Activated CD4-positive, alpha-beta T cell treated with anti-CD3 and anti-CD28 coated beads for 36 hours (primary cell): ENCODE measurements around the gene COL9A2. TPM values are rescaled to one million over a fixed set of nuclear protein-coding genes. Genes with fewer than 3 reads are reported as not detected.
"Not testable (repeated sequence)": the region's sequence is repeated elsewhere in the genome, so short reads cannot be mapped to it uniquely, and the experiment has no call there.

Experiments used
- ATAC-seq: fragments of 200-7000 bp; cut with Tn5 transposase; one replicate; pipeline ENCODE4 v1.10.0; 2021; ENCODE audit warnings: mild to moderate bottlenecking, moderate library complexity
- CTCF ChIA-PET: fragments of 350-600 bp; sonication (Branson Sonifier 250); formaldehyde crosslinking; loops from one replicate; lab custom pipeline; 2021; ENCODE audit warnings: antibody characterized with exemption; lab: Charles Lee
- POLR2A ChIA-PET: fragments of 350-600 bp; sonication (Branson Sonifier 250); formaldehyde crosslinking; loops from one replicate; lab custom pipeline; 2021; ENCODE audit warnings: antibody characterized with exemption, inconsistent platforms; lab: Charles Lee
- DNase-seq: peaks from one replicate; pipeline ENCODE4 v3.0.0-alpha.2; 2020
- H3K27ac Mint-ChIP-seq: one replicate; pipeline ENCODE4 v1.8.0; 2021; ENCODE audit warnings: mixed read lengths
- H3K27me3 Mint-ChIP-seq: one replicate; pipeline ENCODE4 v1.8.0; 2021; ENCODE audit warnings: mixed read lengths
- H3K36me3 Mint-ChIP-seq: one replicate; pipeline ENCODE4 v1.8.0; 2021; ENCODE audit warnings: low read depth, mixed read lengths
- H3K4me1 Mint-ChIP-seq: one replicate; pipeline ENCODE4 v1.8.0; 2021; ENCODE audit warnings: mixed read lengths
- H3K4me3 Mint-ChIP-seq: one replicate; pipeline ENCODE4 v1.8.0; 2021; ENCODE audit warnings: mild to moderate bottlenecking, moderate library complexity, mixed read lengths
- H3K9me3 Mint-ChIP-seq: one replicate; pipeline ENCODE4 v1.8.0; 2021; ENCODE audit warnings: low read depth, mixed read lengths
- intact Hi-C, 2 experiments: fragments of 100-400 bp; cut with DNase I in 1 of 2; cut with micrococcal nuclease in 1 of 2; formaldehyde crosslinking; loops; one replicate each; pipeline versions ENCODE4 v1.14.2 to v1.15.1; 2022 to 2024; cut with DNase I, micrococcal nuclease
- total RNA-seq, 2 experiments: library from RNA; stranded (reverse); gene quantifications; one replicate each; pipeline ENCODE4 v1.2.3, GENCODE V29; 2021

COL9A2 gene
- total RNA-seq, 2 experiments from 2014 or later: 2.5 to 3.0 TPM

GRCh38 chr1:40350391-40350790 lies 33.3 kb upstream of the COL9A2 start:
- no peak overlapping the region for H3K27ac Mint-ChIP-seq
- DNase-seq: no peak
- no peaks in the 10 kb centered on the region for H3K27me3 Mint-ChIP-seq
- H3K9me3 Mint-ChIP-seq: no peaks in the 10 kb centered on the region
- H3K4me3 Mint-ChIP-seq: no peak overlapping the region
- ChIA-PET POLR2A (no interaction called here), CTCF (interaction anchor here (4.9 kb wide), 1 partner anchor 13 kb away, joined by 38 read pairs; no protein-coding TSS in a partner anchor)
- intact Hi-C loops: no loop called here
- H3K4me1 Mint-ChIP-seq: peaks cover under 1% of the 10 kb centered on the region
- ATAC-seq: no peak
- no peaks in the 10 kb centered on the region for H3K36me3 Mint-ChIP-seq

- H3K36me3 Mint-ChIP-seq: no peaks in the 10 kb centered on the region
- H3K27ac Mint-ChIP-seq: peak overlapping the region; percentile 79
- no peaks in the 10 kb centered on the region for H3K9me3 Mint-ChIP-seq
- peak; percentile 44 for ATAC-seq
- no peaks in the 10 kb centered on the region for H3K27me3 Mint-ChIP-seq
- ChIA-PET POLR2A (interaction anchor here (0.5 to 0.7 kb wide), 3 partner anchors 50 to 1317 kb away, joined by 3 to 5 read pairs (median 4); no protein-coding TSS in a partner anchor), CTCF (interaction anchor here (0.6 to 4.6 kb wide), 7 partner anchors 20 to 192 kb away, joined by 3 to 35 read pairs (median 3); partner anchors contain the start of gene SMAP2)
- peaks cover 49% of the 10 kb centered on the region for H3K4me1 Mint-ChIP-seq
- peak overlapping the region; percentile 48 for H3K4me3 Mint-ChIP-seq
- DNase-seq: peak; percentile 60
- intact Hi-C loops: loop anchor here in 1 of 2 experiments (5.0 kb wide), 1 partner anchor 323 kb away; the partner anchor contains the start of gene RIMS3
Measured at GRCh38 chr1:40344597-40344996, 27.5 kb upstream of the COL9A2 start.

GRCh38 chr1:40342381-40342717 lies 25.3 kb upstream of the COL9A2 start:
- ChIA-PET POLR2A (interaction anchor here (0.5 to 1.0 kb wide), 4 partner anchors 21 to 161 kb away, joined by 3 to 5 read pairs (median 4); no protein-coding TSS in a partner anchor), CTCF (interaction anchor here (0.7 to 8.7 kb wide), 8 partner anchors 13 to 263 kb away, joined by 3 to 151 read pairs (median 10); partner anchors contain the start of gene SMAP2)
- not testable (repeated sequence) for H3K9me3 Mint-ChIP-seq, H3K36me3 Mint-ChIP-seq, H3K27me3 Mint-ChIP-seq
- intact Hi-C loops: loop anchor here in 1 of 2 experiments (5.0 kb wide), 1 partner anchor 325 kb away; the partner anchor contains the start of gene RIMS3
- DNase-seq (peak; percentile 36), ATAC-seq (peak; percentile 27)
- peak overlapping the region; percentile 94 for H3K27ac Mint-ChIP-seq
- H3K4me1 Mint-ChIP-seq: peaks cover 57% of the 10 kb centered on the region
- H3K4me3 Mint-ChIP-seq: peak overlapping the region; percentile 34

GRCh38 chr1:40341491-40342380 lies 24.6 kb upstream of the COL9A2 start:
- intact Hi-C loops: loop anchor here (1.0 to 5.0 kb wide), 3 partner anchors 44 to 326 kb away; partner anchors contain the start of gene RIMS3 (in 1 of the 2)
- Mint-ChIP-seq H3K4me1 (peaks cover 57% of the 10 kb centered on the region), H3K9me3 (no peaks in the 10 kb centered on the region), H3K36me3 (no peaks in the 10 kb centered on the region), H3K27me3 (no peaks in the 10 kb centered on the region), H3K27ac (peak overlapping the region; percentile 94), H3K4me3 (peak overlapping the region; percentile 34)
- ChIA-PET CTCF (interaction anchor here (0.6 to 8.7 kb wide), 24 partner anchors 10 to 441 kb away, joined by 3 to 151 read pairs (median 4); partner anchors contain the start of gene SMAP2), POLR2A (interaction anchor here (0.5 to 1.0 kb wide), 8 partner anchors 22 to 187 kb away, joined by 3 to 5 read pairs (median 3); partner anchors contain the start of gene SMAP2)
- DNase-seq (peak; percentile 38), ATAC-seq (peak; percentile 51)

GRCh38 chr1:40339420-40340323 lies 22.6 kb upstream of the COL9A2 start:
- ChIA-PET CTCF (interaction anchor here (0.5 to 8.7 kb wide), 70 partner anchors 8 to 901 kb away, joined by 3 to 198 read pairs (median 5); partner anchors contain the start of genes COL9A2, RLF, SMAP2 and ZNF684), POLR2A (no interaction called here)
- ATAC-seq: no peak
- Mint-ChIP-seq H3K4me1 (peaks cover 49% of the 10 kb centered on the region), H3K36me3 (no peaks in the 10 kb centered on the region), H3K4me3 (no peak overlapping the region), H3K27me3 (no peaks in the 10 kb centered on the region), H3K27ac (peak overlapping the region; percentile 70), H3K9me3 (no peaks in the 10 kb centered on the region)
- intact Hi-C loops: loop anchor here in 1 of 2 experiments (5.0 kb wide), 1 partner anchor 328 kb away; the partner anchor contains the start of gene RIMS3
- no peak for DNase-seq

- ChIA-PET POLR2A (interaction anchor here (0.5 to 0.7 kb wide), 2 partner anchors 43 to 256 kb away, joined by 3 to 4 read pairs; no protein-coding TSS in a partner anchor), CTCF (interaction anchor here (0.5 to 8.7 kb wide), 88 partner anchors 9 to 902 kb away, joined by 3 to 198 read pairs (median 4); partner anchors contain the start of genes COL9A2, RLF, SMAP2 and ZFP69B)
- Mint-ChIP-seq H3K27ac (peak overlapping the region; percentile 69), H3K36me3 (no peaks in the 10 kb centered on the region), H3K4me1 (peaks cover 42% of the 10 kb centered on the region), H3K4me3 (peak overlapping the region; percentile 14), H3K9me3 (no peaks in the 10 kb centered on the region), H3K27me3 (no peaks in the 10 kb centered on the region)
- ATAC-seq (peak; percentile 85), DNase-seq (peak; percentile 94)
- intact Hi-C loops: loop anchor here (1.0 kb wide), 5 partner anchors 24 to 261 kb away; no protein-coding TSS in a partner anchor
Measured at GRCh38 chr1:40338745-40339419, 21.8 kb upstream of the COL9A2 start.

- H3K36me3 Mint-ChIP-seq: peaks cover 5% of the 10 kb centered on the region
- intact Hi-C loops: no loop called here
- H3K4me3 Mint-ChIP-seq: no peak overlapping the region
- POLR2A ChIA-PET: no interaction called here
- DNase-seq: no peak
- CTCF ChIA-PET: interaction anchor here (0.8 to 8.7 kb wide), 26 partner anchors 10 to 280 kb away, joined by 3 to 198 read pairs (median 8); partner anchors contain the start of genes COL9A2, RLF, SMAP2 and ZNF684
- H3K27ac Mint-ChIP-seq: no peak overlapping the region
- peaks cover 33% of the 10 kb centered on the region for H3K4me1 Mint-ChIP-seq
- ATAC-seq: no peak
- no peaks in the 10 kb centered on the region for H3K27me3 Mint-ChIP-seq
- peaks cover 2% of the 10 kb centered on the region for H3K9me3 Mint-ChIP-seq
Measured at GRCh38 chr1:40337443-40337842, 20.4 kb upstream of the COL9A2 start.

- intact Hi-C loops: no loop called here
Measured at GRCh38 chr1:40332695-40333094, 15.6 kb upstream of the COL9A2 start.

GRCh38 chr1:40331403-40331802 lies 14.3 kb upstream of the COL9A2 start:
- DNase-seq, H3K4me1 Mint-ChIP-seq, H3K27ac Mint-ChIP-seq, H3K27me3 Mint-ChIP-seq, POLR2A ChIA-PET, intact Hi-C loops, H3K9me3 Mint-ChIP-seq, H3K4me3 Mint-ChIP-seq, ATAC-seq, H3K36me3 Mint-ChIP-seq: not testable (repeated sequence)
- CTCF ChIA-PET: interaction anchor here (0.8 kb wide), 1 partner anchor 12 kb away, joined by 5 read pairs; no protein-coding TSS in a partner anchor

More at GRCh38 chr1:40332695-40333094, 15.6 kb upstream of the COL9A2 start:
- H3K27ac Mint-ChIP-seq: no peak overlapping the region
- DNase-seq (no peak), ATAC-seq (no peak)
- no peak overlapping the region for H3K4me3 Mint-ChIP-seq
- no peaks in the 10 kb centered on the region for H3K27me3 Mint-ChIP-seq
- H3K36me3 Mint-ChIP-seq: peaks cover 5% of the 10 kb centered on the region
- no peaks in the 10 kb centered on the region for H3K4me1 Mint-ChIP-seq
- ChIA-PET CTCF (interaction anchor here (0.8 kb wide), 1 partner anchor 180 kb away, joined by 4 read pairs; no protein-coding TSS in a partner anchor), POLR2A (interaction anchor here (0.7 kb wide), 1 partner anchor 813 kb away, joined by 11 read pairs; no protein-coding TSS in a partner anchor)
- H3K9me3 Mint-ChIP-seq: peaks cover 7% of the 10 kb centered on the region
